Trophoblast cell (in vitro differentiated cells and primary cell): ENCODE measurements around the gene ESRRG.

ENCODE experiments used
- DNase-seq, 2 donors: peaks; one replicate each; pipeline ENCODE4 v3.0.0-alpha.2; 2016
- H2AFZ ChIP-seq: 2 replicates; pipeline ENCODE4 v1.6.1; 2013; ENCODE audit warnings: low read length, moderate library complexity, mild to moderate bottlenecking; ENCODE audit not compliant: insufficient read depth, poor library complexity
- H2AK5ac ChIP-seq: 2 replicates; pipeline ENCODE4 v1.6.1; 2013; ENCODE audit warnings: mild to moderate bottlenecking, low read length
- H2BK120ac ChIP-seq: 2 replicates; pipeline ENCODE4 v1.6.1; 2013; ENCODE audit warnings: low read length, mild to moderate bottlenecking, moderate library complexity; ENCODE audit not compliant: insufficient read depth, poor library complexity
- H2BK12ac ChIP-seq: 2 replicates; pipeline ENCODE4 v1.6.1; 2013; ENCODE audit warnings: mild to moderate bottlenecking, low read length, moderate library complexity
- H2BK5ac ChIP-seq: 2 replicates; pipeline ENCODE4 v1.6.1; 2013; ENCODE audit warnings: low read length, low read depth, moderate library complexity, mild to moderate bottlenecking; ENCODE audit not compliant: poor library complexity
- H3K14ac ChIP-seq: 2 replicates; pipeline ENCODE4 v1.6.1; 2013; ENCODE audit warnings: mild to moderate bottlenecking, low read length
- H3K18ac ChIP-seq: 2 replicates; pipeline ENCODE4 v1.6.1; 2013; ENCODE audit warnings: mild to moderate bottlenecking, low read length
- H3K23ac ChIP-seq: 2 replicates; pipeline ENCODE4 v1.6.1; 2013; ENCODE audit warnings: low read length
- H3K27ac ChIP-seq: 2 replicates; pipeline ENCODE4 v1.5.1; 2013; ENCODE audit warnings: low read depth, mild to moderate bottlenecking, inconsistent platforms, low read length, moderate library complexity
- H3K27me3 ChIP-seq: 2 replicates; pipeline ENCODE4 v1.6.1; 2013; ENCODE audit warnings: inconsistent platforms, mild to moderate bottlenecking, low read length, moderate library complexity; ENCODE audit not compliant: insufficient read depth
- H3K36me3 ChIP-seq, 2 experiments: 1 replicate in 1 of 2; 2 replicates in 1 of 2; pipeline ENCODE4 v1.6.1; 2013; ENCODE audit warnings: low read length in 2 of 2, mild to moderate bottlenecking in 2 of 2, moderate library complexity in 1 of 2; ENCODE audit not compliant: insufficient read depth in 2 of 2, control insufficient read depth in 1 of 2
- H3K4ac ChIP-seq: 2 replicates; pipeline ENCODE4 v1.6.1; 2013; ENCODE audit warnings: low read depth, mild to moderate bottlenecking, low read length, moderate library complexity
- H3K4me1 ChIP-seq, 2 experiments: 1 replicate in 1 of 2; 2 replicates in 1 of 2; pipeline ENCODE4 v1.6.1; 2013; ENCODE audit warnings: low read length in 2 of 2, mild to moderate bottlenecking in 2 of 2, moderate library complexity in 1 of 2; ENCODE audit not compliant: insufficient read depth in 2 of 2, control insufficient read depth in 1 of 2
- H3K4me2 ChIP-seq: 2 replicates; pipeline ENCODE4 v1.6.1; 2013; ENCODE audit warnings: inconsistent platforms, mild to moderate bottlenecking, low read length, moderate library complexity
- H3K4me3 ChIP-seq: 2 replicates; pipeline ENCODE4 v1.5.1; 2013; ENCODE audit warnings: mild to moderate bottlenecking, low read depth, low read length, inconsistent platforms
- H3K79me1 ChIP-seq: one replicate; pipeline ENCODE4 v1.6.1; 2013; ENCODE audit warnings: low read length
- H3K79me2 ChIP-seq: 2 replicates; pipeline ENCODE4 v1.6.1; 2013; ENCODE audit warnings: low read length, mild to moderate bottlenecking; ENCODE audit not compliant: control insufficient read depth, insufficient read depth, poor library complexity
- H3K9ac ChIP-seq: 2 replicates; pipeline ENCODE4 v1.6.1; 2013; ENCODE audit warnings: mild to moderate bottlenecking, low read length
- H3K9me3 ChIP-seq: 2 replicates; pipeline ENCODE4 v1.6.1; 2013; ENCODE audit warnings: low read depth, mild to moderate bottlenecking, control low read depth, inconsistent platforms, low read length; ENCODE audit not compliant: insufficient read depth
- H4K12ac ChIP-seq: 2 replicates; pipeline ENCODE4 v1.6.1; 2013; ENCODE audit warnings: low read depth, mild to moderate bottlenecking, low read length, moderate library complexity
- H4K8ac ChIP-seq: 2 replicates; pipeline ENCODE4 v1.6.1; 2013; ENCODE audit warnings: low read depth, mild to moderate bottlenecking, low read length, moderate library complexity
- H4K91ac ChIP-seq: one replicate; pipeline ENCODE4 v1.6.1; 2013; ENCODE audit warnings: low read depth, mild to moderate bottlenecking, low read length, moderate library complexity
- WGBS: extraction: QIAGEN DNeasy Blood & Tissue Kit; methylation state at CpG from one replicate; pipeline ENCODE4 v1.1.7; 2013; ENCODE audit warnings: missing lambda C conversion rate; ENCODE audit not compliant: insufficient read length, insufficient coverage; ENCODE audit errors: extremely low coverage; 5-methylcytosine and 5-hydroxymethylcytosine counted together

ESRRG gene

DNA sequence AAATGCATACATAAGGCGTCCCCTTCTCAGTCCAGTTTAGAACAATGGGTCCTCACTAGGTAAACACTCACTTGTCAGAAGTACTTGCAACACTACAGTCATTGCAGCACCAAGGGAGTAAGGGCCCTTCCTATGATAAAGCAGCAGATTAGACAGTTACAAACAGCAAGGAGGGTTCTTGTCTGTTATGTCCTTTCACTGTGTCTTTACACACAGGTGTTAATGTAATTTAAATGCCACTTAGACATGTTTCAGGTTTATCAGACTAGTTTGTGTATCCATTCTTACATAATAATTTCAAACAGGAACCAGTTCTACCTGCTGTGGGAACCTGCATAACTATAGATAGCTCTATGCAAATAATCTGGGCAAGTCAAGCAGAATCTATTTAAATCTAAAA lies 194.4 kb downstream of the ESRRG start:
- peak; percentile 27 to 84 for DNase-seq
- no peak overlapping the region for H3K9ac ChIP-seq
- no peak overlapping the region for H3K4ac ChIP-seq
- H2BK12ac ChIP-seq = no peak overlapping the region
- no peak overlapping the region for H3K23ac ChIP-seq
- H3K18ac ChIP-seq = no peak overlapping the region
- H4K8ac ChIP-seq = no peak overlapping the region
- no peak overlapping the region for H4K12ac ChIP-seq
- WGBS = no CpG with 5 or more reads among the region's 1 CpG
- no peak overlapping the region for H3K4me3 ChIP-seq
- no peak overlapping the region for H2AFZ ChIP-seq
- H3K27ac ChIP-seq = no peak overlapping the region
- H4K91ac ChIP-seq = no peak overlapping the region
- no peaks in the 10 kb centered on the region for H3K9me3 ChIP-seq
- no peaks in the 10 kb centered on the region for H3K27me3 ChIP-seq
- H3K14ac ChIP-seq = no peak overlapping the region
- no peaks in the 10 kb centered on the region for H3K4me1 ChIP-seq
- H2BK120ac ChIP-seq = no peak overlapping the region
- H2BK5ac ChIP-seq = no peak overlapping the region
- no peaks in the 10 kb centered on the region for H3K79me1 ChIP-seq
- H3K79me2 ChIP-seq = no peaks in the 10 kb centered on the region
- H3K36me3 ChIP-seq = no peaks in the 10 kb centered on the region
- H2AK5ac ChIP-seq = no peak overlapping the region
- H3K4me2 ChIP-seq = no peak overlapping the region

DNA sequence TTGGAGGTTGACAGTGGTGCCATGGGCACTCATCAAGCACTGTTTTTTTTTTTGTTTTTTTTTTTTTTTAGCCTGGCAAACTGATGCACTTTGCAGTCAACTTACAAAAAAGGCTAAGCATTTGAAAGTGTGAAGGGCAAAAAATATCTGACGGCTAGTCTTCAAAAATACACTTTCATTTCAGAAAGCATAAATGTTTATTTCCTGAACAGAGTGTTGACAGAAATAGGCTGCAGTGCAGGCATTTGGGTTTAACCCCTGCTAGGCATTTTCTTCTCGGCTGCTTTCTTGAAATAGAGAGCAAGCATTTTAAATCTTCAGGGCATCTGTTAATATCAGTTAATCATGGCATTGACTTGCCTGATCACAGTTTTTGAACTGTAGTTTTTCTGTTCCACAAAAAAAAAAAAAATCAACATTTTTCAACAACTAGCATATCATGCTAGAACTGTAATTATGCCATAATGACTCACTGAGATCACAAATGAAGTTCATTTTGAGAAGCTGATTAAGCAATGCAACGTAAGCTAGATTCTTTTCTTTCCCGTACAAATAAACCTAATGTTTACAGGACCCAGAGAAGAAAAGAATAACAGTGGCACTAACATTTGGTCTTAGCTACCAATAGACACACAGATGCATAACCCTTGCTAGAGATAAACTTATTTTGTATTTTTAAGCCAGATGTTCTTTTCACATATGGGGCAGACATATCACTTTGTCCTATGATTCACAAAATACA lies 199.6 kb downstream of the ESRRG start:
- no peak overlapping the region for H4K8ac ChIP-seq
- no peak overlapping the region for H2BK12ac ChIP-seq
- no peak overlapping the region for H2BK5ac ChIP-seq
- no peak overlapping the region for H3K4ac ChIP-seq
- no peak overlapping the region for H2BK120ac ChIP-seq
- no peak overlapping the region for H3K23ac ChIP-seq
- no peak for DNase-seq
- H2AK5ac ChIP-seq = no peak overlapping the region
- no peak overlapping the region for H4K91ac ChIP-seq
- no peaks in the 10 kb centered on the region for H3K4me1 ChIP-seq
- no peaks in the 10 kb centered on the region for H3K79me2 ChIP-seq
- no peak overlapping the region for H3K27ac ChIP-seq
- H3K36me3 ChIP-seq = no peaks in the 10 kb centered on the region
- no peak overlapping the region for H3K14ac ChIP-seq
- no peak overlapping the region for H3K4me3 ChIP-seq
- H3K18ac ChIP-seq = no peak overlapping the region
- H3K9ac ChIP-seq = no peak overlapping the region
- no peak overlapping the region for H4K12ac ChIP-seq
- H2AFZ ChIP-seq = no peak overlapping the region
- H3K27me3 ChIP-seq = no peaks in the 10 kb centered on the region
- no CpG with 5 or more reads among the region's 4 CpGs for WGBS
- no peaks in the 10 kb centered on the region for H3K79me1 ChIP-seq
- H3K4me2 ChIP-seq = no peak overlapping the region
- H3K9me3 ChIP-seq = no peaks in the 10 kb centered on the region

DNA sequence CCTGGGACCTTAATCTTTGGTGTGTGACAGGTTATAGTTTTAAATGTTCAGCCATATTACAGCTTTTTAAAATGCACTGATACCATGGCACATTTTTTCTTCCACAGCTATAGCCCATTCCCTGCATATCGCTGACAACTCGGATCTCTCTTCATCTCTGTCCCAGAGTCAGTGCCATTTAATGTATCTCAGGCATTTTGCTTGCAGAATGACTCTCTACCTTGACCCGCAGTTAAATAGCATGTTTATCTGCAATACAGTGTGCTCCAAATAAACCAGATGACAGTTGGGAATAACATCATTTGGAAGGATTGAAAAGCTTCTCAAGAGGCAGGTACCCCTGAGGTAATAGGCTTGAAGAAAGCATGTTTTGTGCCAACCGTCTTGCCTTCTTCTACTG lies 200.2 kb downstream of the ESRRG start:
- Histone ChIP-seq H2BK5ac (no peak overlapping the region), H4K12ac (no peak overlapping the region), H3K18ac (no peak overlapping the region), H3K27me3 (no peaks in the 10 kb centered on the region), H3K4me2 (no peak overlapping the region), H4K8ac (no peak overlapping the region), H2BK120ac (no peak overlapping the region), H3K9ac (no peak overlapping the region), H2AFZ (no peak overlapping the region), H3K36me3 (no peaks in the 10 kb centered on the region), H3K79me2 (no peaks in the 10 kb centered on the region), H2BK12ac (no peak overlapping the region), H3K4ac (no peak overlapping the region), H3K14ac (no peak overlapping the region), H3K4me1 (no peaks in the 10 kb centered on the region), H3K79me1 (no peaks in the 10 kb centered on the region), H3K4me3 (no peak overlapping the region), H2AK5ac (no peak overlapping the region), H3K27ac (no peak overlapping the region), H3K23ac (no peak overlapping the region), H3K9me3 (no peaks in the 10 kb centered on the region), H4K91ac (no peak overlapping the region)
- DNase-seq = peak in 1 of 2 donors; percentile 51
- WGBS = no CpG with 5 or more reads among the region's 4 CpGs

DNA sequence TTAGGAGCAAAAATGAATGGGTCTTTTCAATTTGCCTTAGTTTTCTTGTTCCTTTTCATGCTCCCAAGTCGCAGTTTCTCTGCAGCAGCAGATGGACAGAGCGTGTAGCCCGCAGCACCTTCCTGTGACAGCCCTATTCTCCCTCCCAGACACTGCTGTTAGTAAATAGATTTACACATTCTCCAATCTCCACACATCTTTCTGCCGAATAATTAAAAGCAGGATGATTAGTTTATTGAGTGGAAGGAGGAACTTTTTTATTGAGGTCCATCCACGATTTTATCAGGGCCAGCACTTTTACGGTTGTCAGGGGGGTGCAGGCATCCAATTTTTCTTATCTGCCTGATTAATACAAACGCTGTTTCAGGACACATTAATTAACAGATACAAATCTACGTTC lies 201.8 kb downstream of the ESRRG start:
- Histone ChIP-seq H2BK120ac (no peak overlapping the region), H3K14ac (no peak overlapping the region), H2BK12ac (no peak overlapping the region), H3K79me2 (no peaks in the 10 kb centered on the region), H4K8ac (no peak overlapping the region), H3K4ac (no peak overlapping the region), H3K4me2 (no peak overlapping the region), H4K91ac (no peak overlapping the region), H3K23ac (no peak overlapping the region), H3K4me1 (no peaks in the 10 kb centered on the region), H3K79me1 (no peaks in the 10 kb centered on the region), H3K18ac (no peak overlapping the region), H3K9ac (no peak overlapping the region), H2AFZ (no peak overlapping the region), H3K27ac (no peak overlapping the region), H2BK5ac (no peak overlapping the region), H3K4me3 (no peak overlapping the region), H4K12ac (no peak overlapping the region), H3K27me3 (no peaks in the 10 kb centered on the region), H2AK5ac (no peak overlapping the region), H3K9me3 (no peaks in the 10 kb centered on the region), H3K36me3 (no peaks in the 10 kb centered on the region)
- WGBS = no CpG with 5 or more reads among the region's 8 CpGs
- no peak for DNase-seq
